SU-DHL-6 (cell line): ENCODE measurements around the gene NAV3.

Source experiments
- H2AFZ ChIP-seq: fragments of 200-600 bp; sonication (generic); 2 replicates; pipeline ENCODE4 v1.6.1; 2014; ENCODE audit warnings: low read depth, mild to moderate bottlenecking, moderate library complexity, mixed read lengths, antibody characterized with exemption, low read length; ENCODE audit not compliant: severe bottlenecking
- H3F3A ChIP-seq: fragments of 200-600 bp; shearing (Covaris generic); 2 replicates; pipeline ENCODE4 v1.6.0; 2016; ENCODE audit warnings: antibody characterized with exemption, mild to moderate bottlenecking; ENCODE audit not compliant: insufficient read depth
- H3K27ac ChIP-seq: fragments of 200-600 bp; sonication (generic); 2 replicates; pipeline ENCODE4 v1.5.1; 2016; ENCODE audit warnings: low read depth, mild to moderate bottlenecking, low read length, moderate library complexity, mixed read lengths
- H3K27me3 ChIP-seq: fragments of 200-600 bp; sonication (generic), shearing (Covaris generic); 2 replicates; pipeline ENCODE4 v1.6.0; 2014; ENCODE audit warnings: mild to moderate bottlenecking, low read length
- H3K36me3 ChIP-seq: fragments of 200-600 bp; sonication (generic); 2 replicates; pipeline ENCODE4 v1.6.1; 2014; ENCODE audit warnings: mild to moderate bottlenecking, low read length, mixed read lengths
- H3K4me2 ChIP-seq: fragments of 300-600, 200-600 bp; shearing (Covaris generic), sonication (generic); 2 replicates; pipeline ENCODE4 v1.6.0; 2014; ENCODE audit warnings: low read length, low read depth, mild to moderate bottlenecking; ENCODE audit not compliant: poor library complexity, severe bottlenecking
- H3K4me3 ChIP-seq: fragments of 200-600 bp; sonication (generic); 2 replicates; pipeline ENCODE4 v1.5.1; 2014; ENCODE audit warnings: antibody characterized with exemption, low read length, mild to moderate bottlenecking, mixed read lengths; ENCODE audit not compliant: insufficient read depth, poor library complexity, severe bottlenecking
- H3K79me2 ChIP-seq: fragments of 200-600 bp; sonication (generic); 2 replicates; pipeline ENCODE4 v1.6.1; 2014; ENCODE audit warnings: mild to moderate bottlenecking, low read length, moderate library complexity; ENCODE audit not compliant: insufficient read depth
- H3K9ac ChIP-seq: fragments of 200-600 bp; sonication (generic); 2 replicates; pipeline ENCODE4 v1.7.0; 2014; ENCODE audit warnings: mild to moderate bottlenecking, low read length
- H3K9me2 ChIP-seq: fragments of 200-600 bp; sonication (generic); replicated peaks from 2 replicates; pipeline ENCODE4 v1.6.1; 2014; ENCODE audit warnings: low read length; ENCODE audit not compliant: insufficient read depth
- H3K9me3 ChIP-seq: fragments of 200-600 bp; sonication (generic); 2 replicates; pipeline ENCODE4 v1.6.1; 2014; ENCODE audit warnings: low read length, mixed read lengths; ENCODE audit not compliant: insufficient read depth
- H4K20me1 ChIP-seq: fragments of 200-600 bp; sonication (generic); 2 replicates; pipeline ENCODE4 v1.6.1; 2014; ENCODE audit warnings: low read depth, mild to moderate bottlenecking, antibody characterized with exemption, low read length, moderate library complexity, mixed read lengths
- EZH2phosphoT487 ChIP-seq: fragments of 200-600 bp; sonication (generic), shearing (Covaris generic); conservative IDR thresholded peaks from 2 replicates; pipeline ENCODE4 v1.6.1; 2018; ENCODE audit warnings: mild to moderate bottlenecking, antibody characterized with exemption, low read length, moderate library complexity, mixed read lengths
- TF ChIP-seq, protein P1 (sequence below): fragments of 200-600 bp; sonication (generic); IDR thresholded peaks from one replicate; pipeline ENCODE4 v1.5.1; 2017; ENCODE audit warnings: antibody characterized with exemption, mild to moderate bottlenecking, low read length, moderate library complexity; ENCODE audit not compliant: insufficient read depth, poor library complexity, severe bottlenecking

Gene NAV3

DNA sequence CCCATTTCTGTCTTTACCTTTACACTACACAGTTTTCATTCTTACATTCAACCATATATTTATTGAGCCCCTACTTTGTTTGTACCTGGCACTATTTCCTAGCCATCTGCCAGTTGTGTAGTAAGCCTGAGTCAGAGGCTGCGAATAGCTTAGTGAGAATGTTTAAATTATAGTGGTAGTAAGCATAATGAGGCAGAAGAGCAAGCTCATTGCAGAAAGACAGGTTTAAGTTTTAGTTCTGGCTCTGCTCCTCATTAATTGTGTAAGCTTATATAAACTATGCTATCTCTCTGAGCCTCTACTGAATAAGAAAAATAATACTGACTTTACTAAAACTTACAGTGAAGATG is 123.5 kb downstream of the NAV3 start:
- H3F3A ChIP-seq: no peaks in the 10 kb centered on the region
- no peak overlapping the region for H3K4me2 ChIP-seq
- no peak overlapping the region for H3K27ac ChIP-seq
- no peak overlapping the region for H2AFZ ChIP-seq
- H4K20me1 ChIP-seq: no peaks in the 10 kb centered on the region
- H3K36me3 ChIP-seq: no peaks in the 10 kb centered on the region
- no peak for TF ChIP-seq EZH2phosphoT487
- TF ChIP-seq, protein P1, sequence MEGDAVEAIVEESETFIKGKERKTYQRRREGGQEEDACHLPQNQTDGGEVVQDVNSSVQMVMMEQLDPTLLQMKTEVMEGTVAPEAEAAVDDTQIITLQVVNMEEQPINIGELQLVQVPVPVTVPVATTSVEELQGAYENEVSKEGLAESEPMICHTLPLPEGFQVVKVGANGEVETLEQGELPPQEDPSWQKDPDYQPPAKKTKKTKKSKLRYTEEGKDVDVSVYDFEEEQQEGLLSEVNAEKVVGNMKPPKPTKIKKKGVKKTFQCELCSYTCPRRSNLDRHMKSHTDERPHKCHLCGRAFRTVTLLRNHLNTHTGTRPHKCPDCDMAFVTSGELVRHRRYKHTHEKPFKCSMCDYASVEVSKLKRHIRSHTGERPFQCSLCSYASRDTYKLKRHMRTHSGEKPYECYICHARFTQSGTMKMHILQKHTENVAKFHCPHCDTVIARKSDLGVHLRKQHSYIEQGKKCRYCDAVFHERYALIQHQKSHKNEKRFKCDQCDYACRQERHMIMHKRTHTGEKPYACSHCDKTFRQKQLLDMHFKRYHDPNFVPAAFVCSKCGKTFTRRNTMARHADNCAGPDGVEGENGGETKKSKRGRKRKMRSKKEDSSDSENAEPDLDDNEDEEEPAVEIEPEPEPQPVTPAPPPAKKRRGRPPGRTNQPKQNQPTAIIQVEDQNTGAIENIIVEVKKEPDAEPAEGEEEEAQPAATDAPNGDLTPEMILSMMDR: no peak
- H3K9me2 ChIP-seq: no peaks in the 10 kb centered on the region
- no peaks in the 10 kb centered on the region for H3K9me3 ChIP-seq
- H3K9ac ChIP-seq: no peak overlapping the region
- H3K27me3 ChIP-seq: no peaks in the 10 kb centered on the region
- no peaks in the 10 kb centered on the region for H3K79me2 ChIP-seq
- no peak overlapping the region for H3K4me3 ChIP-seq

DNA sequence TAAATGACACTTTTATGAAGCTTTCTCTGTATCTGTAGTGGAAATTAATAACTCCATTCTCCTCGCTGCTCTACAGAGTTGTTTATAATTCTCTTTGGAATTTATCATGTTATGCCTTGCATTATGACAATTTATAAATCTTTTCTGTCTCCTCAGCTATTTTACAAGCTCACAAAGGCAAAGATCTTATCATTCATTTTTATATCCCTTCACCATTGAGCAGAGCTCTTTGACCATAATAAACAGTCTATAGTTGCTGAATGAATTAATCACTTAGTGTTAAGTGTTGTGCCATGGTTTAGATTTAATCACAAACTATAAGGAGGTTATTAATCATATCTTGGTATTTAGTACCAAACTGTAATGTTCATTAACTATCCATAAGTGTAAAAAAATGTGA is 126.4 kb downstream of the NAV3 start:
- Histone ChIP-seq H3K36me3 (no peaks in the 10 kb centered on the region), H3K9me2 (no peaks in the 10 kb centered on the region), H3K27me3 (no peaks in the 10 kb centered on the region), H3K9me3 (no peaks in the 10 kb centered on the region), H3K4me3 (no peak overlapping the region), H4K20me1 (no peaks in the 10 kb centered on the region), H3K79me2 (no peaks in the 10 kb centered on the region), H2AFZ (no peak overlapping the region), H3K27ac (no peak overlapping the region), H3K4me2 (no peak overlapping the region), H3F3A (no peaks in the 10 kb centered on the region), H3K9ac (no peak overlapping the region)
- TF ChIP-seq, protein P1: no peak
- TF ChIP-seq EZH2phosphoT487: no peak

GRCh38 chr12:77963576-77964178 is 133.0 kb downstream of the NAV3 start:
- H3K9me3 ChIP-seq: no peaks in the 10 kb centered on the region
- H3K27ac ChIP-seq: no peak overlapping the region
- no peaks in the 10 kb centered on the region for H3K79me2 ChIP-seq
- no peaks in the 10 kb centered on the region for H3F3A ChIP-seq
- H3K9ac ChIP-seq: no peak overlapping the region
- TF ChIP-seq EZH2phosphoT487: no peak
- TF ChIP-seq, protein P1: no peak
- H3K27me3 ChIP-seq: no peaks in the 10 kb centered on the region
- no peaks in the 10 kb centered on the region for H3K9me2 ChIP-seq
- no peaks in the 10 kb centered on the region for H3K36me3 ChIP-seq
- H4K20me1 ChIP-seq: no peaks in the 10 kb centered on the region
- H3K4me2 ChIP-seq: no peak overlapping the region
- H3K4me3 ChIP-seq: no peak overlapping the region
- no peak overlapping the region for H2AFZ ChIP-seq
